ENCODE measurements around the gene PDE2A. TPM values are rescaled to one million over a fixed set of nuclear protein-coding genes. Genes with fewer than 3 reads are reported as not detected.

The PDE2A gene
- total and polyA plus RNA-seq, 7 experiments from 2014 or later: 0.97 to 9.0 (median 1.7) TPM; not detected in 2

DNA sequence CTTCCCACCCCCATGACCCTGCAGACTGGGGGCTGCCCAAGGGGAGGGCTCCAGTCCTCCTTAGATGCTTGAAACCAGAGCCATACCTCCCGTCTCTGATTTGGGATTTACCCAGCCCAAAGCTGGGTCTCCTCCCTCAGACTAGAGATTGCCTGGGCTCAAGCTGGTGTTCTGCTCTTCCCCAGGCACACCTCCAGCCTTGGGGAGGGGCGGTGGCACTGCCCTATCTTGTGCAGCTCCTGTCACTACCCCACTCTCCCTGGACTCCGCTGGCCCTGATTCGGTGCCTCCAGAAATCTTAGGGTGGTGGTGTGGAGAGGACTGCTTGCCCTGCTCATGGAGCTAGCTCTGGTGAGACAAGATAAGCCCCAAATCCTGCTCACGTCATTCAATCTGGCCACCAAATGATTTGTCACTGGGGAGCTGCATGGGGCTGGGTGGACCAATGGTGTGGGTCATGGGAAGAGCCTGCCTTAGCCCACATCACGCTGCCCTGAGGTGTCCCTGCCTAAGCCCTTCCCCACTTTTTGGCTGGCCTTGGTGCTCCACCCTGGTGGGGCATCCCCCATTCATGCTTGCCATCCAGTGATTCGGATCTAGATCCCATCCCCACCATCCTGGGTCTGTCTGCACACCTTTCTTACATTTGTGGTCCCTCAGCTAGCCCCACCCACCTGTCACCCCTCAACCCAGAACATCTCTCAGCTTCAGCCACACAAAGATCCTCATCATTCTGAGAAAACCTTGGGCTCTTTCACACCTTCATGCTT lies 87.7 kb downstream of the PDE2A start:
- Histone ChIP-seq H3K9me3 (ENCODE audit: control insufficient read depth in 2 of 3, low read length in 3 of 3) (no peaks in the 10 kb centered on the region), H3K27ac (ENCODE audit: low read depth, low read length) (no peak overlapping the region), H3K27me3 (ENCODE audit: control insufficient read depth in 2 of 2, insufficient read depth in 2 of 2, low read length in 2 of 2) (peaks cover 0 to 6% of the 10 kb centered on the region in 2 donors), H3K4me1 (ENCODE audit: control insufficient read depth in 2 of 2, insufficient read depth in 2 of 2, low read length in 2 of 2) (peaks cover 16 to 22% of the 10 kb centered on the region in 2 donors), H3K36me3 (ENCODE audit: control insufficient read depth in 2 of 3, insufficient read depth in 3 of 3, low read length in 3 of 3) (no peaks in the 10 kb centered on the region), H3K4me3 (ENCODE audit: low read length) (no peak overlapping the region)
- Mint-ChIP-seq H3K36me3 (peaks cover 0 to 8% (median 0%) of the 10 kb centered on the region in 5 donors), H3K27ac (no peak overlapping the region), H3K27me3 (peaks cover 27 to 66% (median 42%) of the 10 kb centered on the region in 5 donors), H3K9me3 (no peaks in the 10 kb centered on the region), H3K4me3 (peak overlapping the region in 2 of 10 donors; percentile 55 to 93), H3K4me1 (peaks cover 33 to 43% (median 37%) of the 10 kb centered on the region in 7 donors)
- CTCF ChIA-PET: interaction anchor here (0.5 to 2.1 kb wide), 12 partner anchors 8 to 592 kb away, joined by 3 to 8 read pairs (median 4); no protein-coding TSS in a partner anchor
- ATAC-seq (no peak), DNase-seq (no peak)
- intact Hi-C loops (cut with micrococcal nuclease): no loop called here
- POLR2A ChIA-PET: no interaction called here

DNA sequence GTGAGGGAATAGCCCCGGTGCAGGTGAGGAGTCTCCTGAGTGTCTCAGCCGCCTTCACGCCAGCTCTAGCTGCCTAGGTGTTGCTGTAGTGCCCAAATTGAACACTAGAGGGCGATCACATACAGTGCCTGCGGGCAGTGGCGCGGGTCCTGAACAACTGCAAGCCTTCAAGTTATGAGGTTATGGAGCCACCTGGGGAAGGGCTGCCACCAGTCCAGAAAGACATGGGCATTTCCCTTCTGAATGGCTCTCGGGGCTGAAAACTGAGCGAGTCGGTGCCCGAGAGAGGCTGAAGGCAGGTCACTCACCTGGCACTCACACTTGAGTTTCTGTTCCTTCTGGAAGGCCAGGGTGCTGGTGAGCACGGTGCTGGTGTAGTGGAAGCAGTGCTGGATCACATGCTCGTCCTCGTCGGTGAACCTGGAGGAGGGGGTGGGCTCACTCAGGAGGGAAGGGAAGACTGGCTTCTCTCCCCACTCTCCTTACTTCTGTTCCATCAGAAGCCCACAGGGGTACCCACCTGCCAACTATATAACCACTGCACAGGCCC lies 88.4 kb downstream of the PDE2A start:
- peak; percentile 83 for ATAC-seq
- Histone ChIP-seq H3K9me3 (ENCODE audit: control insufficient read depth in 2 of 3, low read length in 3 of 3) (no peaks in the 10 kb centered on the region), H3K4me3 (ENCODE audit: low read length) (peak overlapping the region; percentile 72), H3K27ac (ENCODE audit: low read depth, low read length) (no peak overlapping the region), H3K36me3 (ENCODE audit: control insufficient read depth in 2 of 3, insufficient read depth in 3 of 3, low read length in 3 of 3) (no peaks in the 10 kb centered on the region), H3K27me3 (ENCODE audit: control insufficient read depth in 2 of 2, insufficient read depth in 2 of 2, low read length in 2 of 2) (peaks cover 0 to 3% of the 10 kb centered on the region in 2 donors), H3K4me1 (ENCODE audit: control insufficient read depth in 2 of 2, insufficient read depth in 2 of 2, low read length in 2 of 2) (peaks cover 15 to 22% of the 10 kb centered on the region in 2 donors)
- peaks cover 0 to 8% (median 0%) of the 10 kb centered on the region in 5 donors for H3K36me3 Mint-ChIP-seq
- peak; percentile 40 to 81 (median 61) for DNase-seq
- peaks cover 26 to 37% (median 36%) of the 10 kb centered on the region in 7 donors for H3K4me1 Mint-ChIP-seq
- peak overlapping the region in 3 of 9 donors; percentile 20 to 68 (median 57) for H3K27ac Mint-ChIP-seq
- intact Hi-C loops (cut with micrococcal nuclease): loop anchor here (1.0 to 2.0 kb wide), 9 partner anchors 23 to 593 kb away; no protein-coding TSS in a partner anchor
- peaks cover 20 to 59% (median 35%) of the 10 kb centered on the region in 5 donors for H3K27me3 Mint-ChIP-seq
- ChIA-PET POLR2A (no interaction called here), CTCF (interaction anchor here (0.7 to 2.1 kb wide), 8 partner anchors 11 to 593 kb away, joined by 3 to 8 read pairs (median 3); no protein-coding TSS in a partner anchor)
- H3K4me3 Mint-ChIP-seq: peak overlapping the region; percentile 64 to 94 (median 90)
- H3K9me3 Mint-ChIP-seq: no peaks in the 10 kb centered on the region

DNA sequence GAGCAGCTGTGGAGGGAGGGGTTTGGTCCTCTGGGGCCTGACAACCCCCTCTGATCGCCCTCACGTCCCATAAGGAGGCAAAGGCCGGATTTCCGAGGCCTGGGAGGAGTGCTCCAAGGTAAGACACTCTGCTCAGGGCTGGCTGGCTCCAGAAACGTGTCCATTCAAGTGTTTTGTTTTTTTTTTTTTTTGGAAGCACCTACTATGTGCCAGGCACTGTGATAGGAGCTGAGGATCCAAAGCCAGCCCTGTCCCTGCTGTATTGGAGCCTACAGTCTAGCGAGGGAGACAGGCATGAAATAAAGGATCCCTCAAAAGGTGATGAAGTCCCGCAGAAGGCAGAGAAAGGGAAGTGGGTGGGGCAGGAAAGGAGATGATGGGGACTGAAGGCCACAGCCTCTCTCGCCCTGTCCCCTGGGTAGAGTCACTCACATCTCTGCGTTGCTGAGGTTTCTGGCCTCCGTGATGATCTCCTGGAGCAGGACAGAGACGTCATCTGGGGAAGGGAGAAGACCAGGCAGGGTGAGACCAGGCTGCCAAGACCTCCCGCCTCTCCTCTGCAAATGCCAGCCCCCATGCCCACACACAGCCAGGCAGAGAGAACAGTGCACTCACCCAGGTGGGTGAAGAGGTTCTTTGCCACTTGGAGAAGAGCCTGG lies 89.2 kb downstream of the PDE2A start:
- no peak overlapping the region for H3K27ac ChIP-seq (ENCODE audit: low read depth, low read length)
- peaks cover 13 to 22% of the 10 kb centered on the region in 2 donors for H3K4me1 ChIP-seq (ENCODE audit: control insufficient read depth in 2 of 2, insufficient read depth in 2 of 2, low read length in 2 of 2)
- ATAC-seq (peak; percentile 30), DNase-seq (peak in 2 of 9 donors; percentile 5 to 13)
- no peaks in the 10 kb centered on the region for H3K9me3 ChIP-seq (ENCODE audit: control insufficient read depth in 2 of 3, low read length in 3 of 3)
- H3K27me3 Mint-ChIP-seq: peaks cover 17 to 56% (median 31%) of the 10 kb centered on the region in 5 donors
- H3K36me3 ChIP-seq (ENCODE audit: control insufficient read depth in 2 of 3, insufficient read depth in 3 of 3, low read length in 3 of 3): no peaks in the 10 kb centered on the region
- H3K4me3 Mint-ChIP-seq: peak overlapping the region; percentile 79 to 94 (median 90)
- peaks cover 0 to 8% (median 0%) of the 10 kb centered on the region in 5 donors for H3K36me3 Mint-ChIP-seq
- peak overlapping the region; percentile 29 to 92 (median 76) for H3K27ac Mint-ChIP-seq
- no peaks in the 10 kb centered on the region for H3K27me3 ChIP-seq (ENCODE audit: control insufficient read depth in 2 of 2, insufficient read depth in 2 of 2, low read length in 2 of 2)
- intact Hi-C loops (cut with micrococcal nuclease): loop anchor here (1.0 to 2.0 kb wide), 9 partner anchors 24 to 594 kb away; no protein-coding TSS in a partner anchor
- H3K4me3 ChIP-seq (ENCODE audit: low read length): peak overlapping the region; percentile 72
- peaks cover 24 to 37% (median 32%) of the 10 kb centered on the region in 7 donors for H3K4me1 Mint-ChIP-seq
- CTCF ChIA-PET: interaction anchor here (1.1 to 2.1 kb wide), 4 partner anchors 20 to 114 kb away, joined by 3 to 8 read pairs (median 5); no protein-coding TSS in a partner anchor
- POLR2A ChIA-PET: no interaction called here
- H3K9me3 Mint-ChIP-seq: no peaks in the 10 kb centered on the region

DNA sequence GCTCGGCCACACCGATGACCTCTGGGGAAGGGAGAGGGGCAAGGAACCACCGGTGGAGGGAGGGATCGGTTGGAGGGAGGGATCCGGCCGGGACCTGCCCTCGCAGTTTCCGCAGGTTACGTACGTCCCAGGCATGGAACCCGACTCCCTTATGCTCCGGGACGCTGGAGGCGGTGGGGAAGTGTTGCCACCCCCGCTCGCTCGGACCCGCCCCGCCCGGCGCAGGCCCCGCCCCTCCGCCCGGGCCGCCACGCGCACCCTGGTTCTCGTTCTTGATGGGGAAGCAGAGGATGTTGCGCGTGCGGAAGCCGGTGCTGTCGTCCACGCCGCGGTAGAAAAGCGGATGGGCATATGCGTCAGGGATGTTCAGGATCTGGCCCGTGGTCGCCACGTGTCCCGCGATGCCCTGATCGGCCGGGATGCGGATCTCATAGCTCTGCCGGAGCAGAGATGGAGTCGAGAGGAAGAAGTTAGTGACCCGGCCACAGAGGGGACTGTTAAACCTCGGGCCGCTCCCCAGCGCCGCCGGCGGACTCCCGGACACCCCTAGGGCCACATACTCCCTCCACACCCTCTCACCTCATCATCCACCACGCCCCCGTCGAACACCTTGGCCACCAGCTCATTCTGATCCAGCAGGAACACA lies 89.8 kb downstream of the PDE2A start:
- no peaks in the 10 kb centered on the region for H3K9me3 ChIP-seq (ENCODE audit: control insufficient read depth in 2 of 3, low read length in 3 of 3)
- no peak overlapping the region for H3K27ac ChIP-seq (ENCODE audit: low read depth, low read length)
- POLR2A ChIA-PET: no interaction called here
- no peaks in the 10 kb centered on the region for H3K36me3 ChIP-seq (ENCODE audit: control insufficient read depth in 2 of 3, insufficient read depth in 3 of 3, low read length in 3 of 3)
- Mint-ChIP-seq H3K36me3 (peaks cover 0 to 8% (median 0%) of the 10 kb centered on the region in 5 donors), H3K4me1 (peaks cover 17 to 30% (median 26%) of the 10 kb centered on the region in 7 donors), H3K27me3 (peaks cover 11 to 49% (median 25%) of the 10 kb centered on the region in 5 donors), H3K27ac (peak overlapping the region; percentile 60 to 92 (median 76)), H3K4me3 (peak overlapping the region; percentile 79 to 94 (median 90)), H3K9me3 (no peaks in the 10 kb centered on the region)
- H3K4me3 ChIP-seq (ENCODE audit: low read length): peak overlapping the region; percentile 72
- ATAC-seq: peak; percentile 75
- intact Hi-C loops (cut with micrococcal nuclease): loop anchor here (2.0 kb wide), 2 partner anchors 24 to 594 kb away; no protein-coding TSS in a partner anchor
- peaks cover 13 to 17% of the 10 kb centered on the region in 2 donors for H3K4me1 ChIP-seq (ENCODE audit: control insufficient read depth in 2 of 2, insufficient read depth in 2 of 2, low read length in 2 of 2)
- H3K27me3 ChIP-seq (ENCODE audit: control insufficient read depth in 2 of 2, insufficient read depth in 2 of 2, low read length in 2 of 2): no peaks in the 10 kb centered on the region
- DNase-seq: peak; percentile 24 to 60 (median 48)
- CTCF ChIA-PET: interaction anchor here (1.1 to 2.1 kb wide), 3 partner anchors 21 to 99 kb away, joined by 3 to 8 read pairs (median 3); no protein-coding TSS in a partner anchor

DNA sequence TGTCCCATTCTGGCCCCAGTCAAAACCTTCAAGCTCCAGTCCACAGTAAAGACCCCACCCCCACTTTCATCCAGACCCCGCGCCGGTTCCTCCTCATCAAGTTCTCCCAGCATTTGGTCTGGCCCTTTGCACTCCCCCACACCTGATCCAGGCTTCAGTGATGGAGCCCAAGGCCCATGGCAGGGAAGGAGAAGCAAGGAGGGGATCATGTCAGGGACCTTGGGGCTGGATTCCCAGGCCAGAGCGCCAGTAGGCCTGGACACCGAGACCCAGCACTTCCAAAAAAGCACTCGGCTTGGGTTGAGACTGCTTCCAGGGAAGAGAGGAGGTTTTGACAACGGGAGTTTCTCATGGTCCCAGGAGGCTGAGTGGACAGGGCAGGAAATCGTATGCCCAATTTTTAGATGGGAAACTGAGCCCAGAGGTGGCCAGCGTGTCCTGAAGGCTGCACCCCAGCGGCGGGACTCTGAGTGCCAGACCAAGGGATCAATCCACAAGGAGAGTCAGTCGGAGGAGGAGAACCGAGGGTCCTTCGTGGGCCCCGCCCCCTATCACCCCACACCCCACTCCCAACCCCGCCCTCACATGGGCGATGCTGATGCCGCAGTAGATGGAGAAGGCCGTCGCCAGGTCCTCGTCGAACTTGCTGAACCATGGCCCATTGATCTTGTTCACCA lies 90.5 kb downstream of the PDE2A start:
- Histone ChIP-seq H3K27ac (ENCODE audit: low read depth, low read length) (no peak overlapping the region), H3K4me1 (ENCODE audit: control insufficient read depth in 2 of 2, insufficient read depth in 2 of 2, low read length in 2 of 2) (peaks cover 13 to 17% of the 10 kb centered on the region in 2 donors), H3K27me3 (ENCODE audit: control insufficient read depth in 2 of 2, insufficient read depth in 2 of 2, low read length in 2 of 2) (no peaks in the 10 kb centered on the region), H3K36me3 (ENCODE audit: control insufficient read depth in 2 of 3, insufficient read depth in 3 of 3, low read length in 3 of 3) (no peaks in the 10 kb centered on the region), H3K9me3 (ENCODE audit: control insufficient read depth in 2 of 3, low read length in 3 of 3) (no peaks in the 10 kb centered on the region), H3K4me3 (ENCODE audit: low read length) (peak overlapping the region; percentile 72)
- no peak for ATAC-seq
- POLR2A ChIA-PET: no interaction called here
- Mint-ChIP-seq H3K27ac (peak overlapping the region in 2 of 9 donors; percentile 4 to 32), H3K4me1 (peaks cover 15 to 29% (median 22%) of the 10 kb centered on the region in 7 donors), H3K9me3 (no peaks in the 10 kb centered on the region), H3K27me3 (peaks cover 7 to 44% (median 21%) of the 10 kb centered on the region in 5 donors), H3K4me3 (peak overlapping the region; percentile 36 to 94 (median 72)), H3K36me3 (peaks cover 0 to 8% (median 0%) of the 10 kb centered on the region in 5 donors)
- intact Hi-C loops (cut with micrococcal nuclease): loop anchor here (2.0 kb wide), 2 partner anchors 25 to 595 kb away; no protein-coding TSS in a partner anchor
- CTCF ChIA-PET: interaction anchor here (1.1 to 1.2 kb wide), 2 partner anchors 22 to 112 kb away, joined by 3 to 4 read pairs; no protein-coding TSS in a partner anchor
- no peak for DNase-seq

Measured in naive thymus-derived CD4-positive, alpha-beta T cell (primary cell).